CD4-positive, CD25-positive, alpha-beta regulatory T cell (primary cell): Measurements from ENCODE around the gene RAB22A. TPM values are rescaled to one million over a fixed set of nuclear protein-coding genes. Genes with fewer than 3 reads are reported as not detected.

Experiments
- ATAC-seq, 2 donors: fragments of 150-1000 bp; cut with Tn5 transposase; one replicate each; pipeline ENCODE4 v1.10.0; 2021; ENCODE audit warnings: low read depth in 2 of 2, moderate number of reproducible peaks in 2 of 2, moderate library complexity in 1 of 2
- DNase-seq, 3 donors: peaks; one replicate each; pipeline versions ENCODE4 v3.0.0 to v3.0.0-alpha.2; 2012 to 2022; ENCODE audit warnings: mixed read lengths in 1 of 3
- H3K27ac ChIP-seq: one replicate; pipeline ENCODE4 v1.7.0; 2013; ENCODE audit warnings: mild to moderate bottlenecking, low read length; ENCODE audit not compliant: insufficient read depth, poor library complexity, severe bottlenecking
- H3K27me3 ChIP-seq: one replicate; pipeline ENCODE4 v1.7.0; 2013; ENCODE audit warnings: low read length; ENCODE audit not compliant: control insufficient read depth, insufficient read depth
- H3K36me3 ChIP-seq: one replicate; pipeline ENCODE4 v1.7.0; 2013; ENCODE audit warnings: mild to moderate bottlenecking, low read length, moderate library complexity; ENCODE audit not compliant: control insufficient read depth, insufficient read depth
- H3K4me1 ChIP-seq: 2 replicates; pipeline ENCODE4 v1.7.0; 2013; ENCODE audit warnings: mild to moderate bottlenecking, low read length; ENCODE audit not compliant: insufficient read depth, control insufficient read depth, poor library complexity, severe bottlenecking
- H3K4me3 ChIP-seq: one replicate; pipeline ENCODE4 v1.7.0; 2013; ENCODE audit warnings: low read depth, mild to moderate bottlenecking, low read length, moderate library complexity
- H3K9me3 ChIP-seq, 2 experiments: 1 replicate in 1 of 2; 2 replicates in 1 of 2; pipeline ENCODE4 v1.7.0; 2013; ENCODE audit warnings: low read length in 2 of 2, mild to moderate bottlenecking in 1 of 2, moderate library complexity in 1 of 2; ENCODE audit not compliant: control insufficient read depth in 2 of 2
- H3K27ac Mint-ChIP-seq, 3 donors: one replicate each; pipeline ENCODE4 v1.8.0; 2020 to 2022; ENCODE audit warnings: mild to moderate bottlenecking in 3 of 3, mixed read lengths in 3 of 3, moderate library complexity in 2 of 3
- H3K27me3 Mint-ChIP-seq: one replicate; pipeline ENCODE4 v1.8.0; 2022; ENCODE audit warnings: mild to moderate bottlenecking, mixed read lengths
- H3K36me3 Mint-ChIP-seq: one replicate; pipeline ENCODE4 v1.8.0; 2020; ENCODE audit warnings: mixed read lengths
- H3K4me1 Mint-ChIP-seq, 4 donors: one replicate each; pipeline ENCODE4 v1.8.0; 2020 to 2022; ENCODE audit warnings: mixed read lengths in 4 of 4, mild to moderate bottlenecking in 1 of 4
- H3K4me3 Mint-ChIP-seq, 4 donors: one replicate each; pipeline ENCODE4 v1.8.0; 2020 to 2022; ENCODE audit warnings: mild to moderate bottlenecking in 4 of 4, mixed read lengths in 4 of 4, moderate library complexity in 3 of 4
- H3K9me3 Mint-ChIP-seq, 7 donors: one replicate each; pipeline ENCODE4 v1.8.0; 2020 to 2022; ENCODE audit warnings: mixed read lengths in 7 of 7, mild to moderate bottlenecking in 3 of 7, moderate library complexity in 2 of 7
- polyA plus RNA-seq, 4 donors: library from polyadenylated mRNA; unstranded; fragments of 300-500 nt; fragmentation: Illumina TruSeq; gene quantifications; one replicate each; pipeline ENCODE4 v1.2.3, GENCODE V29; 2021
- total RNA-seq: library from RNA; stranded (reverse); gene quantifications from one replicate; pipeline ENCODE4 v1.2.3, GENCODE V29; 2022

Gene RAB22A
- total and polyA plus RNA-seq, 5 donors from 2014 or later, result 11.3 to 21.9 (median 13.2) TPM

DNA sequence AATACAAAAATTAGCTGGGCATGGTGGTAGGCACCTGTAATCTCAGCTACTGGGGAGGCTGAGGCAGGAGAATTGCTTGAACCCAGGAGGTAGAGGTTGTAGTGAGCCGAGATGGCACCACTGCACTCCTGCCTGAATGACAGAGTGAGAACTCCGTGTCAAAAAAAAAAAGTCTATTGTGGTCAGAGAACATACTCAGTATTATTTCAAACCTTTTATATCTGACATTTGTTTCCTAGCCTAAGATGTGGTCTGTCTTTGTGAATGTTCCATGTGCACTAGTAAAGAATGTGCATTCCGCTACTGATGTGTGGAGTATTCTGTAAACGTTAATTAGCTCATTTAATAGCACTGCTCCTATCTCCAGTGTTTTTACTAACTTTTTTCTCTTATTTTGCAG, 11.7 kb downstream of the RAB22A start:
- DNase-seq (no peak), ATAC-seq (no peak)
- Mint-ChIP-seq H3K4me3 (peak overlapping the region in 1 of 4 donors; percentile 50), H3K27me3 (no peaks in the 10 kb centered on the region), H3K27ac (peak overlapping the region in 1 of 3 donors; percentile 80), H3K9me3 (no peaks in the 10 kb centered on the region), H3K4me1 (peaks cover 33 to 73% (median 59%) of the 10 kb centered on the region in 4 donors), H3K36me3 (peaks cover 18% of the 10 kb centered on the region)
- H3K27me3 ChIP-seq, result no peaks in the 10 kb centered on the region
- peaks cover 17% of the 10 kb centered on the region for H3K4me1 ChIP-seq
- peaks cover 14% of the 10 kb centered on the region for H3K36me3 ChIP-seq
- no peaks in the 10 kb centered on the region for H3K9me3 ChIP-seq
- H3K4me3 ChIP-seq, result no peak overlapping the region
- H3K27ac ChIP-seq, result no peak overlapping the region

DNA sequence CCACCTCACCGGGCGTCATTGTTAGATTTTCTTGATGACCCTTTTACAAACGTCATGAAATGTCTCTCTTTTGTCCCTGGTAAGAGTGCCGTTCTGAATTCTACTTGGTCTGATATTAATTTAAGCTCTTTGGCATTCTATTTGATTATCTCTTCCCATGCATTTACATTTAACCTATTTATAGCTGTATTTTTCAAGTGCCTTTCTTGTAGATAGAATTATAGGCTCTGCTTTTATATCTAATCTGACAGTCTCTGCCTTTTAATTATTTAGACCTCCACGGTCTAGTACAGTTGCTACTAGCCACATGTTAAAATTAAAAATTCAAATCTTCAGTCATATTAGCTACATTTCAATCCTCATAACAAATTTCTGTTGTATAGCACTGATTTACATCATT, 12.6 kb downstream of the RAB22A start:
- Mint-ChIP-seq H3K4me1 (peaks cover 39 to 73% (median 59%) of the 10 kb centered on the region in 4 donors), H3K27ac (no peak overlapping the region)

DNA sequence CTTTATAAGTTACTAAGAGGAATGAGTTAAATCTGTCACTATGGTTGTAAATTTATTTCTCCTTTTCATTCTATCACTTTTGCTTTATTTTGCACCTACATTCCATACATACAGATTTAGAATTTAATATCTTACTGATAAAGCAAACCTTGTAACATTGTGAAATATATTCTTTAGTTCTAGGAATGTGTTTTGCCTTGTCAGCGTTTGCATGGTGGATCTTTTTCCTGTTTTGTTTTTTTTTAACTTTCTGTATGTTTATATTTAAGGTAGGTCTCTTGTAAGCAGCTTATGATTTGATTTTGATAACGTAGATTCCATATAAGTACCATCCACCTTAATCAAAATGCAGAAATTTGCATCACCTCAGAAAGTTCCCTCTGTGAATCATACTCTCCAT, 16.4 kb downstream of the RAB22A start:
- no peaks in the 10 kb centered on the region for H3K27me3 ChIP-seq
- no peak overlapping the region for H3K27ac ChIP-seq
- peak overlapping the region in 1 of 4 donors; percentile 10 for H3K4me3 Mint-ChIP-seq
- peak overlapping the region in 1 of 3 donors; percentile 55 for H3K27ac Mint-ChIP-seq
- no peaks in the 10 kb centered on the region for H3K9me3 Mint-ChIP-seq
- H3K9me3 ChIP-seq, result no peaks in the 10 kb centered on the region
- ATAC-seq (no peak), DNase-seq (no peak)
- no peak overlapping the region for H3K4me3 ChIP-seq
- peaks cover 37 to 71% (median 62%) of the 10 kb centered on the region in 4 donors for H3K4me1 Mint-ChIP-seq
- no peaks in the 10 kb centered on the region for H3K27me3 Mint-ChIP-seq
- peaks cover 7% of the 10 kb centered on the region for H3K36me3 Mint-ChIP-seq
- no peaks in the 10 kb centered on the region for H3K36me3 ChIP-seq
- H3K4me1 ChIP-seq, result peaks cover 7% of the 10 kb centered on the region

More for the DNA sequence above, 12.6 kb downstream of the RAB22A start:
- H3K4me1 ChIP-seq, result peaks cover 16% of the 10 kb centered on the region
- Mint-ChIP-seq H3K9me3 (no peaks in the 10 kb centered on the region), H3K4me3 (peak overlapping the region in 1 of 4 donors; percentile 5), H3K36me3 (peaks cover 11% of the 10 kb centered on the region), H3K27me3 (no peaks in the 10 kb centered on the region)
- no peak for DNase-seq
- H3K27me3 ChIP-seq, result no peaks in the 10 kb centered on the region
- H3K9me3 ChIP-seq, result no peaks in the 10 kb centered on the region
- peaks cover 6% of the 10 kb centered on the region for H3K36me3 ChIP-seq
- H3K4me3 ChIP-seq, result no peak overlapping the region
- no peak overlapping the region for H3K27ac ChIP-seq
- ATAC-seq, result no peak

DNA sequence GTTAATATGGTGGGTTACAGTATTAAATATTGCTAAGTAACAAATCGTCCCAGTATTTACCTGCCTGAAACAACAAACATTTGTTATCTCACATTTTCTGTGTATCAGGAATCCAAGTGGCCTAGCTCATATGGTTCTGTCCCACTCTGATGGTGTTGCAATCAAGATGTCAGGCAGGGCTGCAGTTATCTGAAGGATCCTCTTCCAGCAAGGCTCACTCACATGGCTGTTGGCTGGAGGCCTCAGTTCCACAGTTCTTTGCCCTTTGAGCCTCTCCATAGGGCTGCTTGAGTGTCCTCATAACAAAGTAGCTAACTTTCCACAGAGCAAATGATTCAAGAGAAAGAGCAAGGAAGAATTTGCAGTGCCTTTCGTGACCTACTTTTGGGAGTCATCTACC, 17.7 kb downstream of the RAB22A start:
- peaks cover 36 to 69% (median 57%) of the 10 kb centered on the region in 4 donors for H3K4me1 Mint-ChIP-seq
- peak overlapping the region in 2 of 3 donors; percentile 37 to 54 for H3K27ac Mint-ChIP-seq

DNA sequence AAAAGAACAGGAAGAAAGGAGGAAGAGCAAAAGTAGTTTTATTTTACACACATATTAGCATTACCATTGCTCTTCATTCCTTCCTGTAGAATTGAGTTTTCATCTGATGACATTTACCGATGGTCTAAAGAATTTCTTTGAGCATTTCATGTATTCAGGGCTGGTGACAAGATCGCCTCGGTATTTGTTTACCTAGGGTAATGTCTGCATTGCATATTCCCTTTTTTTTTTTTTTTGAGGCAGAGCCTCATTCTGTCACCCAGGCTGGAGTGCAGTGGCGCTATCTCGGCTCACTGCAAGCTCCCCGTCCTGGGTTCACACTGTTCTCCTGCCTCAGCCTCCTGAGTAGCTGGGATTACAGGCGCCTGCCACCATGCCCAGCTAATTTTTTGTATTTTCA, 19.3 kb downstream of the RAB22A start:
- H3K9me3 ChIP-seq, result no peaks in the 10 kb centered on the region
- H3K27me3 ChIP-seq, result no peaks in the 10 kb centered on the region
- H3K27ac ChIP-seq, result no peak overlapping the region
- no peak for ATAC-seq
- no peaks in the 10 kb centered on the region for H3K4me1 ChIP-seq
- H3K36me3 ChIP-seq, result peaks cover 11% of the 10 kb centered on the region
- Mint-ChIP-seq H3K36me3 (peaks cover 25% of the 10 kb centered on the region), H3K9me3 (no peaks in the 10 kb centered on the region), H3K4me1 (peaks cover 31 to 60% (median 50%) of the 10 kb centered on the region in 4 donors), H3K4me3 (no peak overlapping the region), H3K27me3 (no peaks in the 10 kb centered on the region), H3K27ac (peak overlapping the region in 1 of 3 donors; percentile 75)
- no peak for DNase-seq
- H3K4me3 ChIP-seq, result no peak overlapping the region

More for the DNA sequence above, 17.7 kb downstream of the RAB22A start:
- Histone ChIP-seq H3K4me3 (no peak overlapping the region), H3K27ac (no peak overlapping the region), H3K27me3 (no peaks in the 10 kb centered on the region), H3K36me3 (peaks cover 5% of the 10 kb centered on the region), H3K4me1 (no peaks in the 10 kb centered on the region), H3K9me3 (no peaks in the 10 kb centered on the region)
- ATAC-seq (no peak), DNase-seq (no peak)
- no peak overlapping the region for H3K4me3 Mint-ChIP-seq
- no peaks in the 10 kb centered on the region for H3K9me3 Mint-ChIP-seq
- H3K36me3 Mint-ChIP-seq, result peaks cover 14% of the 10 kb centered on the region
- H3K27me3 Mint-ChIP-seq, result no peaks in the 10 kb centered on the region

DNA sequence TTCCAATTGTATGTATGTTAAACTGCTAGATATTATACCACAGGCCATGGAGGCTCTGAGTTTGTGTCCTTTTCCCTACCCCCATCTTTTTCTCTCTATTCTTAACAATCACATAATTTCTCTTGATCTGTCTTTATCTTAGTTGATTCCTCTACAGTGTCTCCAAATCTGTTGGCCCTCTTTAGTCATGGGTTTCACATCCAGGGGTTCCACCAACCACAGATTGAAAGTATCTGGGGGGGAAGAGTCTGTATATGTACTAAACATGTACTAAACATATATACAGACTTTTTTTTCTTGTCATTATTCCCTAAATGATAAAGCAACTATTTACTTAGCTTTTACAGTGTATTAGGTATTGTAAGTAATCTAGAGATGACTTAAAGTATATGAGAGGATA, 20.2 kb downstream of the RAB22A start:
- Histone ChIP-seq H3K4me1 (no peaks in the 10 kb centered on the region), H3K27ac (no peak overlapping the region), H3K4me3 (no peak overlapping the region), H3K9me3 (no peaks in the 10 kb centered on the region), H3K36me3 (peaks cover 11% of the 10 kb centered on the region), H3K27me3 (no peaks in the 10 kb centered on the region)
- ATAC-seq (no peak), DNase-seq (no peak)
- Mint-ChIP-seq H3K36me3 (peaks cover 28% of the 10 kb centered on the region), H3K4me3 (peak overlapping the region in 1 of 4 donors; percentile 63), H3K27me3 (no peaks in the 10 kb centered on the region), H3K9me3 (no peaks in the 10 kb centered on the region), H3K27ac (peak overlapping the region in 1 of 3 donors; percentile 31), H3K4me1 (peaks cover 31 to 54% (median 46%) of the 10 kb centered on the region in 4 donors)

DNA sequence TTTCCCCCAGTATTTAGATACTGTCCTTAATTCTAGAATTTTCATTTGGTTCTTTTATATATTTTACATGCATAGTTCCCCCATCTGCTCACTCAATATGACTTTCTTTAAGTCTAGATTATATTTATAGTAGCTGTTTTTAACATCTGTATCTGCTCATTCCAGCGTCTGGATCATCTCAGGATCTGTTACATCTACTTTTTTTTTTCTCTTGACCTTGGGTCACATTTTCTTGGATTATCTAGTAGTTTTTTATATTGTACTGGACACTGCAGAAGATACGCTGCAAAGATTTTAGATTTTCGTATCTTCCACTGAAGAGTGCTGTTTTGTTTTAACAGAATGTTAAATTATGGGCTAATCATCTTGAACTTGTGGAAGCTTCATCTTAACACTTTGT, 20.7 kb downstream of the RAB22A start:
- DNase-seq (no peak), ATAC-seq (no peak)
- peaks cover 11% of the 10 kb centered on the region for H3K36me3 ChIP-seq
- peaks cover 35 to 55% (median 47%) of the 10 kb centered on the region in 4 donors for H3K4me1 Mint-ChIP-seq
- no peak overlapping the region for H3K27ac ChIP-seq
- H3K27ac Mint-ChIP-seq, result no peak overlapping the region
- no peaks in the 10 kb centered on the region for H3K9me3 ChIP-seq
- H3K4me1 ChIP-seq, result no peaks in the 10 kb centered on the region
- no peaks in the 10 kb centered on the region for H3K27me3 ChIP-seq
- H3K4me3 Mint-ChIP-seq, result no peak overlapping the region
- H3K9me3 Mint-ChIP-seq, result no peaks in the 10 kb centered on the region
- H3K4me3 ChIP-seq, result no peak overlapping the region
- H3K27me3 Mint-ChIP-seq, result no peaks in the 10 kb centered on the region
- H3K36me3 Mint-ChIP-seq, result peaks cover 28% of the 10 kb centered on the region

DNA sequence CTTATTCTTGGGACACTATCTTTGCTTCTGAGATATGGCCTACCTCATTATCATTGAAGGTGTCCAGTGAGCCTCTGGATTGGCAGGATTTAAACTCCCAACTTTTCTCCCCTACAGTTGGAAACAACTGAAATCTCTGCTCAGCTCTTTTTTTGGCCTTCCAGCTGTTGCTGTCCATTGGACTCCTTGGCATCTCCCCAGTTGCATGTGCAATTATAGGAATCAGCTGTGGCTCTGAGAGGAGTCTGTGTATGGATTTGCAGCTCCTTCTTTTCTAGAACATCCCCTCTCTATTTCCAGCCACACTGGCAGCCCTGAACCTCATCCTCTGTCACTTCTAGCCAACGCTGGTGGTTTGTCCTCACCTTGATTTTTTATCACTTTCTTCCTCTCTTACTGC, 21.2 kb downstream of the RAB22A start:
- no peaks in the 10 kb centered on the region for H3K27me3 Mint-ChIP-seq
- H3K4me3 Mint-ChIP-seq, result no peak overlapping the region
- no peaks in the 10 kb centered on the region for H3K9me3 Mint-ChIP-seq
- H3K36me3 Mint-ChIP-seq, result peaks cover 28% of the 10 kb centered on the region
- H3K27ac ChIP-seq, result no peak overlapping the region
- no peak for DNase-seq
- peaks cover 11% of the 10 kb centered on the region for H3K36me3 ChIP-seq
- no peak overlapping the region for H3K27ac Mint-ChIP-seq
- H3K4me1 Mint-ChIP-seq, result peaks cover 35 to 54% (median 45%) of the 10 kb centered on the region in 4 donors
- no peaks in the 10 kb centered on the region for H3K9me3 ChIP-seq
- no peak overlapping the region for H3K4me3 ChIP-seq
- H3K27me3 ChIP-seq, result no peaks in the 10 kb centered on the region
- no peaks in the 10 kb centered on the region for H3K4me1 ChIP-seq
- ATAC-seq, result no peak
